H1 (cell line): ENCODE measurements around the gene TIMM10B. TPM values are rescaled to one million over a fixed set of nuclear protein-coding genes. Genes with fewer than 3 reads are reported as not detected.

ENCODE experiments used
- CBX5 ChIP-seq: fragments of 300-800, 300-1000 bp; sonication (generic); IDR thresholded peaks from 2 replicates; pipeline ENCODE4 v1.7.1; 2016; ENCODE audit warnings: antibody characterized with exemption, low read length, low read depth
- GABPA ChIP-seq: IDR thresholded peaks from 2 replicates; pipeline ENCODE4 v1.6.1; 2011; ENCODE audit warnings: mild to moderate bottlenecking, low read length, moderate library complexity, borderline replicate concordance; ENCODE audit not compliant: insufficient read depth
- SIN3A ChIP-seq, 2 experiments: IDR thresholded peaks in 1 of 2; conservative IDR thresholded peaks in 1 of 2; 2 replicates each; pipeline ENCODE4 v1.6.1; 2011 to 2012; ENCODE audit warnings: low read length in 2 of 2, improper control_type of control experiment in 1 of 2, low read depth in 1 of 2, mild to moderate bottlenecking in 1 of 2
- SP4 ChIP-seq: IDR thresholded peaks from 2 replicates; pipeline ENCODE4 v1.6.1; 2012; ENCODE audit warnings: low read length, inconsistent platforms
- polyA plus RNA-seq, 7 experiments: library from polyadenylated mRNA; depleted of rRNA in 3 of 7; stranded (reverse) in 5 of 7; unstranded in 2 of 7; fragments of >200 nt in 5 of 7; fragments of 200-250 nt in 2 of 7; gene quantifications; 1 replicate in 5 of 7; 2 replicates in 1 of 7; 4 replicates in 1 of 7; pipeline versions ENCODE4 v1.2.1 to v1.2.3, GENCODE V29; 2011 to 2013; ENCODE audit warnings: missing spikeins in 2 of 7, mixed read lengths in 2 of 7
- total RNA-seq: library from RNA; stranded (reverse); fragmentation: NEBNext Ultra II Directional; extraction: Animal tissue kit (Norgen Biotek cat#: 25700); gene quantifications from 2 replicates; pipeline ENCODE4 v1.2.1, GENCODE V29; 2021

The TIMM10B gene
- total and polyA plus RNA-seq, 2 of the 8 experiments (the other 6 are each of a cell fraction or from before 2014, with no cell fraction given), result 38.2 to 47.8 TPM

DNA sequence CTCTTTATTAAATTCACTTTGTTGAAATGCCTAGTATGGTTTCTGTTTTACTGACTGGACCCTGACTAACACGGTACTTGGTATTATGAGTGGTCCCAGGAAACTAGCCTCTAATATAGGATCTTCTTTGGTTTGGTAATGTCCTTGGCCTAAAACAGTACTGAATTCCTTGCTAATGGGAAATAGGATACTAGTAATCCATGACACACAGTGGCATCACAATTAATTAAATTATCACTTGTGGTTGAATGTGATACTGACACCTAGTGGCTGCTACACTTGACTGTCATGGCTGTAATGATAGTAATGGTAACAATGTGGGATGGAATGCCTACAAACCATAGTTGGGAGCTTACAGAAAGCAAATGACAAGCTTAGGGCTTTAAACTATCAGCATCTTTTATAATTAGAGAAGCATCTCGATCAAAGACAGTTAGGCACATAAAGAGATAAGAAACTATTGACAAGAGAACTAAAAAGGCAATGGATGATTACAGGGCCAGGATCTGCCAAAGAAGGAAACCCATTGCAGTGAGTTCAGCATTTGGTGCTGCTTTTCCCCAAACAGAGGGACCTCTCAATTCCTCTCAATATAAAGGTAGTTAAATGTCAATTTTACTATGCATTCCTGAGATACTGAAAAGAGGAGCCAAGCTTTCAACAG is 24.4 kb downstream of the TIMM10B start (continued):
- TF ChIP-seq SIN3A (conservative IDR thresholded peaks at IDR 0.05 in 1 of 2, IDR thresholded peaks at IDR 0.05 in 1 of 2; ENCODE audit: low read depth in 1 of 2, low read length in 2 of 2) (0 out of 4 replicates have a peak, but pooled peaks of 1 of the 2 experiments have one; percentile 14), CBX5 (no peak), SP4 (no peak), GABPA (no peak)
- TF ChIP-seq, all 59 proteins: peak for 4
